ENCODE results near the gene NEXN. TPM values are rescaled to one million over a fixed set of nuclear protein-coding genes. Genes with fewer than 3 reads are reported as not detected.
"Not testable (repeated sequence)": the region's sequence is repeated elsewhere in the genome, so short reads cannot be mapped to it uniquely, and the experiment has no call there.

Gene NEXN
- total and polyA plus RNA-seq, 2 of the 8 experiments (the other 6 are each of a cell fraction or from before 2014, with no cell fraction given) = 0.20 to 2.9 TPM

- H3K27me3 ChIP-seq (replicated peaks in 1 of 4; ENCODE audit: control insufficient read depth in 3 of 4, extremely low read depth in 1 of 4, insufficient read depth in 3 of 4, low read length in 3 of 4) = no peaks in the 10 kb centered on the region
- no peak overlapping the region for H3K4me3 ChIP-seq (ENCODE audit: extremely low read depth in 1 of 4, insufficient read depth in 2 of 4, low read depth in 3 of 4, low read length in 4 of 4)
- no peak overlapping the region for H2BK120ac ChIP-seq (replicated peaks; ENCODE audit: low read depth, low read length)
- H3K36me3 ChIP-seq (ENCODE audit: control insufficient read depth in 2 of 4, insufficient read depth in 4 of 4, low read length in 3 of 4) = no peaks in the 10 kb centered on the region
- H4K8ac ChIP-seq (ENCODE audit: extremely low read depth, insufficient read depth, low read length) = no peak overlapping the region
- no peak for TF ChIP-seq PHF8 (conservative IDR thresholded peaks at IDR 0.05; ENCODE audit: low read depth, low read length)
- H3K23me2 ChIP-seq (ENCODE audit: low read depth, low read length) = no peaks in the 10 kb centered on the region
- H2BK15ac ChIP-seq (ENCODE audit: low read length) = no peak overlapping the region
- H2AK5ac ChIP-seq (ENCODE audit: low read depth, low read length) = no peak overlapping the region
- H4K20me1 ChIP-seq (replicated peaks in 1 of 2; ENCODE audit: control insufficient read depth in 1 of 2, insufficient read depth in 2 of 2, low read length in 2 of 2) = no peaks in the 10 kb centered on the region
- no peak overlapping the region for H4K5ac ChIP-seq (ENCODE audit: insufficient read length, low read depth, low read length)
- no peak overlapping the region for H3K56ac ChIP-seq (replicated peaks; ENCODE audit: insufficient read length, low read depth, low read length)
- H3K4ac ChIP-seq (replicated peaks; ENCODE audit: insufficient read length, low read depth, low read length) = no peak overlapping the region
- POLR2A ChIA-PET (ENCODE audit: partially characterized antibody) = interaction anchor here (1.7 kb wide), 1 partner anchor 68 kb away, joined by 5 read pairs; the partner anchor contains the start of gene FUBP1
- no peak overlapping the region for H2AFZ ChIP-seq (ENCODE audit: low read length)
- no peak overlapping the region for H3K14ac ChIP-seq (ENCODE audit: insufficient read length)
- no peaks in the 10 kb centered on the region for H3K79me2 ChIP-seq (ENCODE audit: control insufficient read depth in 1 of 2, insufficient read depth in 2 of 2, low read length in 2 of 2)
- no peak for DNase-seq (ENCODE audit: low read depth in 1 of 2, low spot score in 2 of 2)
- no peak overlapping the region for H3K23ac ChIP-seq (ENCODE audit: insufficient read length)
- no peaks in the 10 kb centered on the region for H3K4me1 ChIP-seq (replicated peaks in 1 of 4; ENCODE audit: control insufficient read depth in 3 of 4, insufficient read depth in 4 of 4, low read length in 3 of 4)
- no peak overlapping the region for H3K4me2 ChIP-seq (ENCODE audit: insufficient read depth in 1 of 2, low read depth in 2 of 2, low read length in 2 of 2)
- no peak overlapping the region for H4K91ac ChIP-seq (replicated peaks; ENCODE audit: insufficient read length, low read length)
- H2BK20ac ChIP-seq (ENCODE audit: low read length) = no peak overlapping the region
- H3K18ac ChIP-seq (ENCODE audit: extremely low read depth, low read length) = no peak overlapping the region
- no peak for FAIRE-seq
- no peak overlapping the region for H2BK5ac ChIP-seq (ENCODE audit: low read depth, low read length)
- no peak overlapping the region for H3K27ac ChIP-seq (ENCODE audit: low read depth, low read length)
- H3K9ac ChIP-seq (replicated peaks in 1 of 4; ENCODE audit: extremely low read depth in 1 of 4, low read depth in 3 of 4, low read length in 3 of 4) = no peak overlapping the region
- no peaks in the 10 kb centered on the region for H3K9me3 ChIP-seq (ENCODE audit: insufficient read depth in 2 of 2, low read depth in 1 of 2, low read length in 1 of 2)
- H2BK12ac ChIP-seq (ENCODE audit: low read depth, low read length) = no peak overlapping the region
- no peaks in the 10 kb centered on the region for H3K79me1 ChIP-seq (ENCODE audit: low read depth, low read length)
- WGBS, 2 experiments (ENCODE audit: extremely low coverage in 1 of 2, insufficient coverage in 1 of 2, insufficient read length in 1 of 2, insufficient replicate concordance in 2 of 2, low coverage in 1 of 2, low lambda C conversion rate in 2 of 2, missing lambda C conversion rate in 1 of 2) = 88% methylated on average over 4 of the region's 4 CpGs; no CpG with 5 or more reads in 1 of the 2 experiments
- CTCF ChIA-PET (ENCODE audit: partially characterized antibody) = interaction anchor here (0.5 to 2.6 kb wide), 3 partner anchors 9 to 90 kb away, joined by 3 to 6 read pairs (median 4); no protein-coding TSS in a partner anchor
Measured at GRCh38 chr1:77910116-77910515, 21.7 kb downstream of the NEXN start.

- POLR2A ChIA-PET (ENCODE audit: partially characterized antibody); DNase-seq (ENCODE audit: low read depth in 1 of 2, low spot score in 2 of 2); FAIRE-seq: not testable (repeated sequence)
Measured at GRCh38 chr1:77918918-77919317, 30.5 kb downstream of the NEXN start.

More at GRCh38 chr1:77918918-77919317, 30.5 kb downstream of the NEXN start:
- WGBS, 2 experiments (ENCODE audit: extremely low coverage in 1 of 2, insufficient coverage in 1 of 2, insufficient read length in 1 of 2, insufficient replicate concordance in 2 of 2, low coverage in 1 of 2, low lambda C conversion rate in 2 of 2, missing lambda C conversion rate in 1 of 2) = 93% methylated on average over 5 of the region's 5 CpGs; no CpG with 5 or more reads in 1 of the 2 experiments
- H2BK120ac ChIP-seq (replicated peaks; ENCODE audit: low read depth, low read length); H3K9me3 ChIP-seq (ENCODE audit: insufficient read depth in 2 of 2, low read depth in 1 of 2, low read length in 1 of 2); H4K5ac ChIP-seq (ENCODE audit: insufficient read length, low read depth, low read length); H3K27me3 ChIP-seq (replicated peaks in 1 of 4; ENCODE audit: control insufficient read depth in 3 of 4, extremely low read depth in 1 of 4, insufficient read depth in 3 of 4, low read length in 3 of 4); H3K18ac ChIP-seq (ENCODE audit: extremely low read depth, low read length); H4K20me1 ChIP-seq (replicated peaks in 1 of 2; ENCODE audit: control insufficient read depth in 1 of 2, insufficient read depth in 2 of 2, low read length in 2 of 2); H2AFZ ChIP-seq (ENCODE audit: low read length); H3K4me1 ChIP-seq (replicated peaks in 1 of 4; ENCODE audit: control insufficient read depth in 3 of 4, insufficient read depth in 4 of 4, low read length in 3 of 4); H3K9ac ChIP-seq (replicated peaks in 1 of 4; ENCODE audit: extremely low read depth in 1 of 4, low read depth in 3 of 4, low read length in 3 of 4); H3K4ac ChIP-seq (replicated peaks; ENCODE audit: insufficient read length, low read depth, low read length); CTCF ChIA-PET (ENCODE audit: partially characterized antibody); H2BK15ac ChIP-seq (ENCODE audit: low read length); H3K4me3 ChIP-seq (ENCODE audit: extremely low read depth in 1 of 4, insufficient read depth in 2 of 4, low read depth in 3 of 4, low read length in 4 of 4); H3K36me3 ChIP-seq (ENCODE audit: control insufficient read depth in 2 of 4, insufficient read depth in 4 of 4, low read length in 3 of 4); H3K23me2 ChIP-seq (ENCODE audit: low read depth, low read length); H3K27ac ChIP-seq (ENCODE audit: low read depth, low read length); H4K8ac ChIP-seq (ENCODE audit: extremely low read depth, insufficient read depth, low read length); H3K4me2 ChIP-seq (ENCODE audit: insufficient read depth in 1 of 2, low read depth in 2 of 2, low read length in 2 of 2); H3K23ac ChIP-seq (ENCODE audit: insufficient read length); H3K14ac ChIP-seq (ENCODE audit: insufficient read length); H2BK20ac ChIP-seq (ENCODE audit: low read length); H2AK5ac ChIP-seq (ENCODE audit: low read depth, low read length); H3K79me1 ChIP-seq (ENCODE audit: low read depth, low read length); H2BK5ac ChIP-seq (ENCODE audit: low read depth, low read length); H4K91ac ChIP-seq (replicated peaks; ENCODE audit: insufficient read length, low read length); H3K79me2 ChIP-seq (ENCODE audit: control insufficient read depth in 1 of 2, insufficient read depth in 2 of 2, low read length in 2 of 2); H2BK12ac ChIP-seq (ENCODE audit: low read depth, low read length); H3K56ac ChIP-seq (replicated peaks; ENCODE audit: insufficient read length, low read depth, low read length): not testable (repeated sequence)
